HG02870 (cell line): ENCODE results near the gene KCNJ5.

ENCODE experiments used
- ATAC-seq: cut with Tn5 transposase; IDR thresholded peaks from one replicate; pipeline ENCODE4 v1.9.1; 2021; ENCODE audit warnings: mild to moderate bottlenecking, moderate library complexity; ENCODE audit not compliant: unreplicated experiment

The KCNJ5 gene

GRCh38 chr11:128868841-128869671 lies 22.1 kb upstream of the KCNJ5 start:
- ATAC-seq, result no peak

GRCh38 chr11:128871168-128871610 lies 20.0 kb upstream of the KCNJ5 start:
- ATAC-seq, result no peak

DNA sequence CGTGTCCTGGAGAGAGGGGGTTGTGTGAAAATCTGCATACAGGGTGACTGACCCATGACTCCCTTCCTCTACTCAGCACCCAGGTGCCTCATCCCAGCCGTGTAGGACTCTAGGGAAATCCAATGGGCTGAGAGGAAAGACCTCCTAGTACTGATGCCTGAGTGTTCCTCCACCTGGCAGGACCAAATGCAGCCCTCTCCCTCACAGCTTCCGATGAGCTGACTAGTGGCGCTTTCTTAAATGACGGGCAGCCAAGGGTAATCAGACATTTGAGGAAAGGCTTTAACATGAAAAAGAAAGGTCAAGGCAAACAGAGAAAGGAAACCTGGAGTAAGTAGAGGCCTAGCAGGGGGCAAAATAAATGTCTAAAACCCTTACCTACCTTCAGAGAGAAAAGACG lies 19.1 kb upstream of the KCNJ5 start:
- no peak for ATAC-seq

GRCh38 chr11:128872594-128872993 lies 18.6 kb upstream of the KCNJ5 start:
- ATAC-seq, result no peak

DNA sequence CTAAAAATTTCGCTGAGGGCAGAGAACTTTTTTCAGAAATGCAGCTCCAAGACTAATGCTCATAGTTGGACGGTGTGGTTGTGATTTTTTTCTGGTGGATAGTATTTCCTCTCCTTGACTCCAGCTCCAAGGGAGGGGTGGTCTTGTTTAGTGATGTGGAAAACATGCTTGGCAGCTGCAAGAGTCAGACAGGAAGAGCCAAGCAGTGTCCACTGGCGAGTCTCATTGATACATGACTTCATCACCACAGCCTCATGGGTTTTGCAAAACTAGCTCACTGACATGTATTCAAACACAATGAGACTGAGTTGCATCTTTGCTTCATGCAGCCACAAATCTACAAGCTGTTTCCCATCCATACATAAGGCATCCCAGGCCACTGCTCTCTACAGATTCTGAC lies 16.7 kb upstream of the KCNJ5 start:
- ATAC-seq, result no peak

DNA sequence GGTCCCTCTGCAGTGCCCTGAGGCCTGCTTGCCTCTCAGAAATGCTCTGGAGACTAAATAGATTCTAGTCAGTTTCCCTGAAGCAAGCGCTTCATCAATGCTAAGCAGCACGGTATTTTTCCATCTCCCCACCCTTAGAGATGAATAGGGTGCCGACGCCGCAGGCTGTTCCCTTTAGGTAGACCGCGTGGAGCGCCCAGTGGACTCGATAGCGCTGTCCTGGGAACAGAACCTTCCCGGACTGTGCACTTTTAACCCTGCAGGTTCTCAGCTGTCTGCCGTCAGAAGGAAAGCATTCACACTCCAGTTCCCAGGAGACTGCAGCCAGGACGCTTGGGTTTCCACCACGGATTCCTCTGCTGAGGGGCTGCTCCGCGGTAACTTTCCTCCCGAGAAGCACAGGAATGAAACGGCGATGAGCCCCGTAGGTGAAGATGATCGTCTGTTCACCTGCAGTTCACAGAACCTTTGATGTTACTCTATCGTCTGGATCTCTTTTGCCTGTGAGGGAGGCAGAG lies 15.0 kb upstream of the KCNJ5 start:
- no peak for ATAC-seq

GRCh38 chr11:128877726-128878125 lies 13.4 kb upstream of the KCNJ5 start:
- no peak for ATAC-seq

GRCh38 chr11:128878455-128878854 lies 12.7 kb upstream of the KCNJ5 start:
- no peak for ATAC-seq

- no peak for ATAC-seq
These were observed 11.3 kb upstream of the KCNJ5 start for GRCh38 chr11:128879817-128880216.

- ATAC-seq, result no peak
These were observed 9.9 kb upstream of the KCNJ5 start for GRCh38 chr11:128881221-128881620.

- no peak for ATAC-seq
These were observed 8.7 kb upstream of the KCNJ5 start for GRCh38 chr11:128882451-128882850.

DNA sequence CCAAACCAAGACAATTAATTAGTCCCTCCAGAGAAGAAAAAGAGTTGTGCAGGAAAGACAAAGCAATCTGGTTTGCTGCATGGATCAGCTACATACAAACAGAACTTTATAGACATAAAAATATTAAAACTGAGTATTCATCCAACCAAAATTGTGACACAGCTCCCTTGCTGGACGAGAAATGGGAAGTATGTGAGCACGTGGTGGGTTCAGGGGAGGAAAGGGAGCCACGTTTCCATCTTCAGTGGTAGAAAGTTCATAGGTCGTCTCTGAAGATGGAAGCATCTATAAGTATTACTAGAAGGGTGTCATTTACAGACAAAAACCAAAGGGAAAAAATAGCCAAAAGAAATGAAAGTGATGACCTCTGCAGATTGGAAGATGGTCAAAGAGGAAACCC lies 7.1 kb upstream of the KCNJ5 start:
- no peak for ATAC-seq

DNA sequence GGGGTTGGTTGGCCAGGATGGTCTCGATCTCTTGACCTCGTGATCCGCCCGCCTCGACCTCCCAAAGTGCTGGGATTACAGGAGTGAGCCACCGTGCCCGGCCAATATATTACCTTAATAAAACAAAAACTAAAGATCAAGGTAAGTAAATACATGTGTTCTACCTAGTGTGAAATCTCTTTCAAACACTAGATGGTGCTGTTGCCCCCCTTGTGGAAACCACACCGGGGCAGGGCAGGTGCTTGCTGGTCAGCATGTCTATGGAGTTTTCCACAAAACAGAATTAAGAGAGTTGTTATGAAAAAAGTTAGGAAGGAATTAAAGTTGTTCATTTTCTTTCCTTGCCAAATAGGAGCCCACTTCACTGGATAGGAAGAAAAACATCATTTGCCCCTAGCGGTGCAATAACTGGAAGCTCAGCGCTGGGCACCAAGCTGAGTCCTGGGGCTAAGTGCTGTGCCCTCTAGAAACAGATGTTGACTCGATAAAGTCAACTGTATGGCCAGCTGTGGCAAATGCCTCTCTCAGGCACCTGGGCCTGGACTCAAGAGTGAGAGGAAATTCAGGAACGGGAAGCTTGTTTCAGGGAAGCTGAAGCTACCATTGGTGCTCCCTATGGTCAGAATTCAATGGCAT lies 6.3 kb upstream of the KCNJ5 start:
- ATAC-seq, result peak; percentile 88

DNA sequence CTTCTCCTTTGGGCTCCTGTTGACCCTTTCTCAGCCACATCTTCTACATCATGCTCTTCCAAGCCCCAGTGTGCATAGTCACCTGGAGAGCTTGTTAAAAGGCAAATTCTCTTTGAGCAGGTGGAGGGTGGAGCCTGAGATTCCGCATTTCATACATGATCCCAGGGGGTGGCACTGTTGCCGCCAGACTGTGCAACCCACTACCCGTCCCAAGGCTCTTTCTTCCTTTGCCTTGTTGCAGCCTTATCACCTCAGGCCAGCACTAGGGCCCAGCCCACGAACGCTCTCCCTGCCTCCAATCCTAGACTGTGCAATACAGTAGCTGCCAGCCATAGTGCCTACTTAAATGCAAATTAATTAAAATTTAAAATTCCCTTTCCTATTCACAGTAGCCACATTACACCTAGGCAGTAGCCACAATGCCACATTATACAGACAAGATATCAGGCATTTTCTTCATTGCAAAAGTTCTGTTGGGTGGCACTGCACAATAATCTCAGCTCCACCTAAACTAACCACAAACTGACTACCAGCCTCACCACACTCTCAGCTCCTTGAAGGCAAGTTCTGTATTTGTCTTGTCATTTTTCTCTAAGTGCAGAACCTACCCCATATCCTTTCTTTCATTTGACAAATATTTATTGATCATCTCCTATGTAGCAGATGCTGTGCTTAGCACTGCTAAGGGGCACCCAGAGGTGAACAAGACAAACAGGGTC lies 4.6 kb upstream of the KCNJ5 start:
- ATAC-seq, result no peak

DNA sequence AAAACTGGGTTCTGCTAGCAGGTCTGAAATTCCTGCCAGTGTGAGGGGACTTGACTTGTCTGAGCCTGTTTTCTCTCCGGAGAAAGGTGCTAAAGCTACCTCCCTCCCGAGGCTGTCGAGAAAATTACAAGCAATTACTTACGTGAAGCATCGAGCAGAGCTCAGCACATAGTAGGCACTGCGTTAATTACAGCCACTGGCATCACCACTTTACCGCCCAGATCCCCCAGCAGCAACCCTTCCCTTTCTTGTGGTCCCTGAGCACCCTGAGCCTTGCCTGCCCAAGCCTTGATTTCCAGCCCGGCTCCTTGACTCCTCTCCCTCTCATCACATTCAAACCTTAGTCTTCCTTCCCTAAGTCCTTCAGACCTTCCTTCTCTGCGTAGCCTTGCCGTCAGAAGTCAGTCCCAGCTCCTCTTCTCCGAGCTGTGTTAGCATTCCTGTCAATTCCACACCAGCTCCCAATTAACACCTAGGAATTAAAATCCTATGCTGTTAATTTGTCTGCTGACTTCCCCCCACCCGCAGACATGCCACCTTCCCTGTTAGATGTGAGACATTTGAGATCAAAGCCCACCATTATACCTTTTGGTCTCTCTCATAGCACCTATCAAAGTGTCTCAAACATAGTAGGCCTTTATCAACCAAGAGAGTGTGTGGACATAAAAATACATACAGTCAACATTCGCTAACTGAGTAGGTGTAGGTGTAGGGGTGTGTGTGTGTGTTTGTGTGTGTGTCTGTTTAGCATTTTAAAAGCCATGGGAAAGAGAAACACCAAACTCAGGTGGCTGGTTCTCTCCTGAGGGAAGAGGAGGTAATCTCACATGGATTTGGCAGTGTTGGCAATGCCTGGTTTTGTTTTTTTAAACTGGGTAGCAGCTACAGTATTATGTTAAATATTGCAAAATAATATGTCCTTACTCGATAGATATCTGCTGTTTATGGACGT lies 2.8 kb upstream of the KCNJ5 start:
- ATAC-seq, result no peak

DNA sequence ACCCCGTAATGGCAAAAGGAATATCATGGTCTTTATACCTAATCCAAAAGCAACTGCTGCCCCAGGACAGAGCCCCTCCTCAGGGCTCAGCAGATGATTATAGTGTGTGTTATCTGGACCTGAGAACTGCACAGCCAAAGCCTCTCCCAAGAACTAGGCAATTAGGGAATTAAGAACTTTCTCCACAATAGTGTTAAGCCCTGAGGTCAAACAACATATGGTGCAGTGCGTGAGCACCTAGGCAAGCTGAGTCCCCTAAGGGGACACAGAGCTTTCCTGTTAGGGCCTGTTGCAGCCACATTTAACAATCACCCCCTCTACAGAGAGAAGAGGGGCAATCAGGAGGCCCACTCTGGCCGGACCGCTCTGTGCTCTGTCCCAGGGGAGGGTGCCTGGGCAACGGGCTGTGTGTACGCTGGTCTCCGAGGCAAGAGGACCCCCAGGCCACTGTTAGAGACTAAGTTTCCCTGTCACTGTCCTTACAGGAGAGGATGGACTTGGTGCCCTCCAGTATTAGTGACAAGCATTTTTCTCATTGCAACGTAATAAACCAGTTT lies 1.4 kb upstream of the KCNJ5 start:
- ATAC-seq, result no peak

DNA sequence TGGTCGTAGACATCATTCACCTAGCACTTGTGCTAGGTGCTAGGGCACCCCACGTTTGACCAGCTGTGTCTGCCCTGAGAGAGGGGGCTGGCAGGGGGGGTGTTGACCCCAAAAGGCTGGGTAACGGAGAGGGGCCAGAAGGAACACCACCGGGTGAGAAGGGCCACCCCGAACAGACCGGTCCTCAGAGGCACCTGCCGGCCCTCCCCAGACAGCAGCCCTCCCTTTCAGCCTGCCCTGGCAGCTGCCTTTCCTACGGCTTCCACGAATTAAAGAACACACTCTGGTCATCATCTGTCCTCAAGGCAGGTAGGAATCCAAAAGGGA lies 977 bp upstream of the KCNJ5 start:
- no peak for ATAC-seq

DNA sequence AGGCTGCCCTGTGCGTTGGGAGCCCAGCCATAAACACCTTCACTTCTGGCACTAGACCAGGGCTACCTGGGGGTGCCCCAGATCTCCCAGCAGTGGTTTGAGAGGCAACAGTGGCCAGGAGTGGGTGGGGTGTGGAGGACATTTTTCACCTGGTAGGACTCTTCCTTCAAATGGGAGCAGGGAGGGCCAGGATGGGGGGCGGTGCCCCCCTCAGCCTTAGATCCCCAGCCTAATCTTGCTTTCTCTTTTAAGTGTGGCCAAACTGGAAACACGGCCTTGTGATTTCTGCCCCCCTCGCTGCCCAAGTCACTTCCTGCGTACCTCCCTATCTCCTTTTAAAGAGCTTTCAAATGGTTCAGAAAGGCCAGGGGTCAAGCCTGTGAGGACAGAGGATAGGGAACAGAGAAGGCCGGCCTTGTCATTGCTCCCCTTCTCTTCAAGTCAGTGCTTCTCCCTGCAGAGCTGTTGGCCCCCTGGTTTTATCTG lies 800 bp downstream of the KCNJ5 start:
- no peak for ATAC-seq

DNA sequence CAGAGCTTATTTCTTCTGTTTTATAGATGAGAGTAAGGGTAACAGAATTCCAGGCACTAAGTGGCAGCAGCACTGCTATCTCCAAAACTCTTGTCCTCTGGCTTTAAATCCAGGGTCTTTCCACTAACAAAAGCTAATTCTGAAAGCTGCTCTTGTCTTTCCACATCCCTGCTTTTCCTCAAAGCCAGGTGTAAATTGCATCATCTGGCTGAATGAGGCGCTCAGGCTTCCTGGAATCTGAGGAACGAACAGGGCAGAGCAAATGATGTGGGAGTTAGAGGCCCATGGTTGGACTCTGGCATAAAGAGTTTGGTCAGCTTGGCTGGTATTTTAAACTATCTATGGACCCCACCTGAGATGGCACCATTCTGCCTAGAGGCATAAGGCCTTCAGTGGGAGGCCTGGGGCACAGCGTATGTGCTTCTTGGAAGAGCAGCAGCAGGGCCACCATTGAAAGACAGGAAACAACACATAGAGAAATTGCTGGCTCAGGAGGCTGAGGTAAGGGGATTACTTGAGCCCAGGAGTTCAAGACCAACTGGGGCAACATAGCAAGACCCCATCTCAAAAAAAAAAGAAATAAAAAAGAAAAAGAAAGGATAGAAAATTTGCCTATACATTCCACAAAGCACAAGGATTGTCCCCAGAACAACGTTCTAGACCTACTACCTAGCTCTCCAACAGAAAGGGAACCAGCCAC lies 1.9 kb downstream of the KCNJ5 start:
- ATAC-seq, result no peak
